IPS-18c (cell line): Measurements from ENCODE around the gene ERBIN.
"Not testable (repeated sequence)": the region's sequence is repeated elsewhere in the genome, so short reads cannot be mapped to it uniquely, and the experiment has no call there.

ENCODE experiments used
- H3K4me3 ChIP-seq: 2 replicates; pipeline ENCODE4 v1.7.0; 2013; ENCODE audit warnings: low read depth, mild to moderate bottlenecking, low read length, moderate library complexity; ENCODE audit not compliant: insufficient read depth
- H3K9me3 ChIP-seq: one replicate; pipeline ENCODE4 v1.6.1; 2013; ENCODE audit warnings: mild to moderate bottlenecking, low read length, moderate library complexity; ENCODE audit not compliant: control insufficient read depth, insufficient read depth

Gene ERBIN

DNA sequence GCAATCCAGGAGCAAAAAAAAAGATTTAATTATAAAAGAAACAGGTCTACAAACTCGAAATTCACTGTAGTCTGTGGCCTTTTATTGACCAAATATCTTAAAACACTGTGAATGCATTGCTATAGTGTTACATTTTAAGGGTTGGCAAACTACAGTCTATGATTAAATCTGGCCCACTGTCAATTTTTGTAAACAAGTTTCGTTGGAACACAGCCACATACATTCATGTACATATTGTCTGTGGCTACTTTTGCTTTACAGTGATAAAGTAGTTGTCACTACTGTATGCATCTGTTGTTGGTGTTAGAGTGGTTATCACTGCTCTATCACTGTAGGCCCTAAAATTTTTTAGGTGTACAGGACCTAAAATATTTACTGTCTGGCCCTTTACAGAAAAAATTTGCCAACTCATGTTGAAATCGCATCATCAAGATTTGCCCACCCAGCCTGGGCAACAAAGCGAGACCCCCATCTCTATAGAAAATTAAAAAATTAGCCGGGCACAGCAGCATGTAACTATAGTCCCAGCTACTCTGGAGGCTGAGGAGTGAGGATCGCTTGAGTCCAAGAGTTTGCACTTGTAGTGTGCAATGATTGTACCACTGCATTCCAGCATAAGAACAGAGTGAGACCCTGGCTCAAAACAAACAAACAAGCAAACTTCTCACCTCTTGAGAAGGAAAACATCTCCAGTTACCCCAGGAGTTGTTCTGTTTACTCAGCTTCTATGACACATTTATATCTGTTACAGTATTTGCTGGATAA lies 89.0 kb downstream of the ERBIN start:
- no peak overlapping the region for H3K4me3 ChIP-seq
- H3K9me3 ChIP-seq: no peaks in the 10 kb centered on the region

DNA sequence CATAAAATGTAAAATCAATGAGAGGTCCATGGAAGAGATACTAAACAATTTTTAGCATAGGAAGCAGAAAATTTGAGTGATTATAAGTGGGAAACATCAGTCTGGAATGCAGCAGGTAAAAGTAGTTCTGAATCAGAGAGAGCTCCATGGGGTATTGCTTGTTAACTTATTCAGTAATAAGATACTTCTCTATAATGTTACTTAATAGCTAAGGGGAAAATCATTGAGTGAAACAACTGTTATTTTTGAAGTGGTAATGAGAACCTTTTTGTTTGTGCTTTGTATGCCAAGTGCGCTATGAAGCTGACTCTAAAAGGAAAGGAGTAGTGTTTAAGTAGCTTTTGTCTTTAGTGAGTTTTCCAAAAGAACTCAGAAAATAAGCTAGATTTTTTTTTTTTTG lies 95.2 kb downstream of the ERBIN start:
- Histone ChIP-seq H3K9me3 (no peaks in the 10 kb centered on the region), H3K4me3 (no peak overlapping the region)

DNA sequence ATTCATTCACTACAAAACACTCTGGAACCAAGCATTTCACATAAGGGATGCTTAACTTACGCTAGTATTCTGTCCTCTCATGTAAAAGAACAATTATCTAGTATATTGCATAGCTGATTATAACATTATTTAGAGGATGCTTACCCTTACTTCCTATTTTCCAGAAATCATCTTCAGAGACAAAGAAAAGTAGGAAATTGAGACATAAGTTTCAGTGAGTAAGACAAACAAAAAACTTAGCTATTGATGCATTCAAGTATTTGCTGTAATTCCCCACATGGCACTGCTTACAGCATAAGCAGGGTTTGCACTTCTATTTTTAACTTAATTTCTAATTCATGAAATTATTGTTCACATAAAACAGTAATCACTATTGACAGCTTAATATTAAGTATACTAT lies 112.9 kb downstream of the ERBIN start:
- no peaks in the 10 kb centered on the region for H3K9me3 ChIP-seq
- H3K4me3 ChIP-seq: no peak overlapping the region

DNA sequence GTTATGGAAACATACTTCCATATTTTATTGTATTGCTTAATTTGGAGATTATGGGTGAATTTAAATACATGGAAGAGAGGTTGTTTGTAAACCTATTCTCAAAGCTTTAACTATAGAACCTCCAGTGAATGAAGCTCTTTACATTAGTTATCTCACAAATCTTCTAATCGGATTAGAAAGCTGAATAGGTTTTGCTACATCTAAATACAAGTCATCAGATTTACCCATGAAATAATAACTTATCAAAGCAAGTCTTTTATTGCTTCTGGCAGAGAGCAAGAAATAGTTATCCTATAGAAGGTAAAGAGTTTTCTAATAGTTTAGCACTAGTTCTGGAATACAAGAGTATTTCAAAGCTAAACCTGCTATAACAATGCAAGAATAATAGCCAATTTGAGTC lies 113.3 kb downstream of the ERBIN start:
- no peak overlapping the region for H3K4me3 ChIP-seq
- no peaks in the 10 kb centered on the region for H3K9me3 ChIP-seq

DNA sequence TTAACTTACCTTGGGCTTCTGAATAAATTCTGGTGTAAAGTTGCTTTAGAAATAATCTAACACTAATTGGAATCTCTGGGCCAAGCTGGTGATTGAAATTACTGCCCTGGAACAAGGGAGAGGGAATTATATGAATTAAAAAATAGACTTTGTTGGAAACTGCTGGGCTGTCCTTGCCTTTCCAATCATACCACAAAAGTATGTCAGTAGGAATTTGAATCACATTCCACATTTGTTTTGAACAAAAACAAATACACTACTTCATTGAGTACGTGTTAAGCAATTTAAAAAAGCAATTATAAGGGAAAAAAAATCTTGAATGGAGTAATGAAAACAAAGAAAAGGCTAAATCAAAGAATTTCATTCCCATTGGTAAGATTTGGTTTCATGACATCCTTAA lies 115.3 kb downstream of the ERBIN start:
- no peaks in the 10 kb centered on the region for H3K9me3 ChIP-seq
- no peak overlapping the region for H3K4me3 ChIP-seq

DNA sequence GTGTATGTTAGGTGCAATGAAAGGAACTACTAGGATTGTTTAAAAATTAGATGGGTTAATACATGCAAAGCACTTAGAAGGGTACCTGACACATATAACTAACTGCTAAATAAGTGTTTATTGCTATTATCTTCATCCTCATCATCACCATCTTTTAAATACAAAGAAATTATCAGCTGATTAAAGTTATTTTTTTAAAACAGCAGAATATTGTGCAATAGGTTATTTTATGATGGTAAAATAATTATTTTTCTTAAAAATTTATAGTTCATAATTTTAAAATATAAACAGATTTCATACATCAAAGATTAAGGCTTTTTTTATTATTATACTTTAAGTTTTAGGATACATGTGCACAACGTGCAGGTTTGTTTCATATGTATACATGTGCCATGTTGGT lies 130.9 kb downstream of the ERBIN start:
- H3K9me3 ChIP-seq: no peaks in the 10 kb centered on the region
- H3K4me3 ChIP-seq: no peak overlapping the region

DNA sequence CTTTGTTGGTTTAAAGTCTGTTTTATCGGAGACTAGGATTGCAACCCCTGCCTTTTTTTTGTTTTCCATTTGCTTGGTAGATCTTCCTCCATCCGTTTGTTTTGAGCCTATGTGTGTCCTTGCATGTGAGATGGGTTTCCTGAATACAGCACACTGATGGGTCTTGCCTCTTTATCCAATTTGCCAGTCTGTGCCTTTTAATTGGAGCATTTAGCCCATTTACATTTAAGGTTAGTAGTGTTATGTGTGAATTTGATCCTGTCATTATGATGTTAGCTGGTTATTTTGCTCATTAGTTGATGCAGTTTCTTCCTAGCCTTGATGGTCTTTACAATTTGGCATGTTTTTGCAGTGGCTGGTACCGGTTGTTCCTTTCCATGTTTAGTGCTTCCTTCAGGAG lies 134.9 kb downstream of the ERBIN start:
- H3K4me3 ChIP-seq, H3K9me3 ChIP-seq: not testable (repeated sequence)

DNA sequence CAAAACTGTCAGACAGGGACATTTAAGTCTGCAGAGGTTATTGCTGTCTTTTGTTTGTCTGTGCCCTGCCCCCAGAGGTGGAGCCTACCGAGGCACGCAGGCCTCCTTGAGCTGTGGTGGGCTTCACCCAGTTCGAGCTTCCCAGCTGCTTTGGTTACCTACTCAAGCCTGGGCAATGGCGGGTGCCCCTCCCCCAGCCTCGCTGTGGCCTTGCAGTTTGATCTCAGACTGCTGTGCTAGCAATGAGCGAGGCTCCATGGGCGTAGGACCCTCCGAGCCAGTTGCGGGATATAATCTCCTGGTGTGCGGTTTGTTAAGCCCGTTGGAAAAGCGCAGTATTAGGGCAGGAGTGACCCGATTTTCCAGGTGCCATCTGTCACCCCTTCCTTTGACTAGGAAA lies 136.7 kb downstream of the ERBIN start:
- not testable (repeated sequence) for H3K9me3 ChIP-seq, H3K4me3 ChIP-seq

DNA sequence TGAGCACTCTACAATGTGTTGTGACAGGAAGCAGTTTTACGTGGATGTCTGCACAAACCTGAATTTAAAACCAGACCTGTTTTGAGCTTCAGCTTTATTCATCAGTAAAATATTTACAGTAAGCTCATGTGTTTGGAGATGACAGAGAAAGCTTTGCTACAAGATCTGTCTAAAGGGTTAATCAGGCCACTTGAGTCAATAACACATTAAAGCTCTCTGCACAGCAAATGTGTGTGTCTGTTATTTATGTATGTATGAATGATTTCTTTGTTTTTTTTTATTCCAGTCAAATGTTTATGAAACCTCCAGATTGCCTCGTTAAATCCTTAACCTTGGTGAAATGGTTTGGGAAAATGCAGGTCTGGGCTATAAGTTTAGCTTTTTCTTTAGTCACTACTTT lies 140.5 kb downstream of the ERBIN start:
- no peak overlapping the region for H3K4me3 ChIP-seq
- no peaks in the 10 kb centered on the region for H3K9me3 ChIP-seq

DNA sequence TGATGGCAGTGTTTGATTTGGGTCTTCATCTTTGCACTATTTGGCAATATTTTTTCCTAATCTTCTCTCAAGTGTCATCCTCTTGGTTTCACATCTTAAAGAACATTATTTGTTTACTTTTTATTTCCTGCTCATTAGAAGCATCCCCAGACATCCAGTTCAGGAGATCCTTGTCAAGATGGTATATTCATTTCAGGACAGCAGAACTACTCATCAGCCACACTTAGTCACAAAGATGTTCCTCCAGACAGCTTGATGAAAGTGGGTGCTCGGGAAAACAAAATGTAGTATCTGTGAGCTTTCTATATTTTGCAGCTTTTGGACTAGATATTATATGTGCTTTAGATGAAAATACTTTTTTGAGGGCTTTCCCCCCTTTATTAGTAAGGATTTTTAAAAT lies 145.7 kb downstream of the ERBIN start:
- no peaks in the 10 kb centered on the region for H3K9me3 ChIP-seq
- H3K4me3 ChIP-seq: no peak overlapping the region

DNA sequence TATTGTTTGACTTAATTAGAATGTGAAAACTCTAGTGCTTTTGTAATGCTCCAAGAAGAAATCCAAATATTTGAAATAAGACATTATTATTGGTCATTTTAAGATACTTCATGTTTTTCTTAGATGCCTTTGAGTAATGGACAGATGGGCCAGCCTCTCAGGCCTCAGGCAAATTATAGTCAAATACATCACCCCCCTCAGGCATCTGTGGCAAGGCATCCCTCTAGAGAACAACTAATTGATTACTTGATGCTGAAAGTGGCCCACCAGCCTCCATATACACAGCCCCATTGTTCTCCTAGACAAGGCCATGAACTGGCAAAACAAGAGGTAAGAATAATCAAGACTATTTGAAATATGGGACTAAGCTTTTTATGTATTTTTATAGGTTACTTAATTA lies 148.5 kb downstream of the ERBIN start:
- H3K9me3 ChIP-seq: no peaks in the 10 kb centered on the region
- no peak overlapping the region for H3K4me3 ChIP-seq

DNA sequence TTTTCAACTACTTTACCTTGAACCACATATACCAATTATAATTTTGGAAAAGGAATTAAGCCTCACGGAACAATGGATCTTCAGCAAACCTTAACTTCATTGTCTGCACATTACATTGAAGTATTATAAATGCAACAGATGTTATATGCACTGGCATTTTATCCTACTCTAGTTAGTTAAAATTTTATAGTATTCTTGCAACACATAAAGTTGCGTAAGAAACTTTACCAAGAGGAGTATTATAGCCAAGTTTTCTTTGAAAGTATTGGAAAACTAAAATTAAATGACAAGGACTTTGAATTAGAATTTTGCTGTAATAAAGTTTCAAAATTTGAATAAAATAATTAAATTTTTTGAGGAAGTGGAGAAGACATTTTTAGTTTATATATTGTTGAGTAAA lies 154.3 kb downstream of the ERBIN start:
- H3K9me3 ChIP-seq: no peaks in the 10 kb centered on the region

DNA sequence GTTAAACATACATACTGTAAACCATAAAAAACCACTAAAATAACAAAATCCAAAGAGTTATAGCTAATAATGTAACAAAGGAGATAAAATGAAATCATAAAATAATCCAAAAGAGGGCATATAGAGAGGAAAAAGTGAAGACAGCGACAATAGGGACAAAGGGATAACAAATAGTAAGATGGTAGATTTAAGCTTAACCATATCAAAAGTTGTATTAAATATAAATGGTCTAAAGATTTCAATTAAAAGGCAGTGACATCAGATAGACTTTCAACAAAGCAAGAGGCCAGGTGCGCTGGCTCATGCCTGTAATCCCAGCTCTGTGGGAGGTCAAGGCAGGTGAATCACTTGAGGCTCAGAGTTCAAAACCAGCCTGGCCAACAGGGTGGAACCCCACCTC lies 163.0 kb downstream of the ERBIN start:
- Histone ChIP-seq H3K4me3 (no peak overlapping the region), H3K9me3 (no peaks in the 10 kb centered on the region)

More for the DNA sequence above, 154.3 kb downstream of the ERBIN start:
- no peak overlapping the region for H3K4me3 ChIP-seq

DNA sequence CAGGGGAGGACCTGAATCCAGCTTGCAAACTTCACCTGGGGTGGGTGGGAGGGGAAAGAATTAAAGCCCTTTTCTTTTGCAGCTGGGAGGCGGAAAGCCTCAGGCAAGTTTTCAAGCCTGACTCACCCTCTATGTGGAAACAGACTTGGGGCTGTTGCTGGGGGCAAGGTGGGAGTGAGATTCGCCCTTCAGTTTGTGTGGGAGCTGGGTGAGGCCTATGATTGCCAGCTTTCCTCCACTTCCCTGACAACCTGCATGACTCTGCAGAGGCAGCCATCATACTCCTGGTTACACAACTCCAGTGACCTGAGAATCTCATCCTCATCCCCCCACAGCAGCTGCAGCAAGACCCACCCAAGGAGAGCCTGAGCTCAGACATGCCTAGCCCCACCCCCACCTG lies 174.5 kb downstream of the ERBIN start:
- peaks cover 2% of the 10 kb centered on the region for H3K9me3 ChIP-seq

DNA sequence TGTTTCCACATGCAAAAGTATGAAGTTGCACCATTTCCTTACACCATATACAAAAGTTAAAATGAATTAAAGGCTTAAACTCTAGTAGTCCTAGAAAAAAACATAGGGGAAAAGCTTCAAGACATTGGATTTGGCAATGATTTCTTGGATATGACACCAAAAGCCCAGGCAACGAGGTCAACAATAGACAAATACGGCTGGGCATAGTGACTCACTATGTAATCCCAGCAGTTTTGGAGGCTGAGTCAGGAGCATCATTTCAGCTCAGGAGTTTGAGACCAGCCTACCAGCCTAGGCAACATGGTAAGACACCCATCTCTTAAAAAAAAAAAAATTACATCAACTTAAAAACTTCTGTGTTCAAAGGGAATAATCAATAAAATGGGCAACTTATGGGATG lies 186.8 kb downstream of the ERBIN start:
- H3K9me3 ChIP-seq: no peaks in the 10 kb centered on the region
- H3K4me3 ChIP-seq: no peak overlapping the region

More for the DNA sequence above, 174.5 kb downstream of the ERBIN start:
- no peak overlapping the region for H3K4me3 ChIP-seq

DNA sequence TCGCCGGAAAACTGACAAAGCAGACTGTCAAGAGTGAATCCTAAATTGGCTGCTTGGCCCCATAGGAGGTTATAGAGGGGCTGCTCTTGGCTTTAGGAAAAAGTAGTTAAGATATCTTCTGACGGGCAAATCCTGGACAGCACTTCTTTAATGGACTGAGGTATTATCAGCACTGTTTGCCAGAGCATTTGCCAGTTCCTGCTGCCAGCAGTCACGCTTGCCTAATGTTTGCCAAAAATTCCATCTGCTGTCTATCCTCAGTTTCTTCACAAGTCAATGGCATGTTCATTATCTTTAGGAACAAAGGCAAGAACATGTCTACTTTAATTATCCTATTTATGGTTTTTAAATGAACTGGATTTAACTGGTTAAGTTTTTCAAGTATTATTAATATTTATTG lies 191.9 kb downstream of the ERBIN start:
- H3K4me3 ChIP-seq: no peak overlapping the region

DNA sequence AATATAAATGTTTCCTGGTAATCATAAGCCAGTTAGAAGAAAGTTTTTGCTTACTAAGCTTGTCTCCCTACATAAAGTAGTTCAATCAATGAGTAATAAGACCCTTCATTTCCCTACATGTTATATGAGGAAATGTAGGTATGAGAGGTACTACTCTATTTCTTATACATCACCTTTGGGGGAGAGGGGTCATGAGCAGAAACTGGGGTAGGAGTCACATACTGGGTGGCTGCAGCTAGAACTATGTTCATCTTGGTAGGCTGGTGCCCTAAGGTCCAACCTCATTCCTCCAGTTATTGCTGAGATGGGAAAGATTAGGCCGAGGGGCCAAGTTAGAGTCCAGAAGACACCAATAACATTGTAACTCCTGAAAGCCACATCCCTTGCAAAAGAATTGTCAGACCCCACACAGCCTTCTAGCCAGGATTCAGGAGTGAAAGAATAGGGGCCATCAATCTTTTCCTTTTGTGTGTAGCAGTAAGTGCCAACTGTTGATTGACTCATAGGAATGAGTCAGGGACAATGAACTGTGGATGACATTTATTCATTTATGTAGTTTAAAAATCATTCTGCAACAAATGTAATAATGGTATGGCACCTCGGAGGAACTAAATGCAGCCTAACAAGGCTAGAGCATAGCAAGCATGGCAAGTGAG lies 196.1 kb downstream of the ERBIN start:
- no peaks in the 10 kb centered on the region for H3K9me3 ChIP-seq

More for the DNA sequence above, 191.9 kb downstream of the ERBIN start:
- no peaks in the 10 kb centered on the region for H3K9me3 ChIP-seq

DNA sequence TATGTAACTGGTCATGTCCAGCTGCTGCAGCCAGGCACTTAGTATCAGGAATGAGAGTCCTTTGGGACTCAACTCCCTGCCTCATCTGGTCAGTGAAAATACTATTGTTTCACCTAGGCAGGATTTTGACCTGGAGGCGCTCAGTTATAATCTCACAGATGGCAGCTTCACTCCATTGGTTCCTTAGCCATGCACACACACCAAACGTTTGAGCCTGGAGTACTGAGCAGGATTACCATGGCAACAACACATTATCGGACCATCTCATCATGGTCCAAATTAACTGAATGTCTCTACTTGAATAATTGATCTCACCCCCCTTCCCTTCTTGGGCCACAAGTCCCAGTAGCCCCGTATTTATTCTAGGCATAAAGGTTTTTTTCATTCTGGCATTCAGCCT lies 202.8 kb downstream of the ERBIN start:
- H3K9me3 ChIP-seq: peaks cover 3% of the 10 kb centered on the region
- no peak overlapping the region for H3K4me3 ChIP-seq

More for the DNA sequence above, 196.1 kb downstream of the ERBIN start:
- no peak overlapping the region for H3K4me3 ChIP-seq

DNA sequence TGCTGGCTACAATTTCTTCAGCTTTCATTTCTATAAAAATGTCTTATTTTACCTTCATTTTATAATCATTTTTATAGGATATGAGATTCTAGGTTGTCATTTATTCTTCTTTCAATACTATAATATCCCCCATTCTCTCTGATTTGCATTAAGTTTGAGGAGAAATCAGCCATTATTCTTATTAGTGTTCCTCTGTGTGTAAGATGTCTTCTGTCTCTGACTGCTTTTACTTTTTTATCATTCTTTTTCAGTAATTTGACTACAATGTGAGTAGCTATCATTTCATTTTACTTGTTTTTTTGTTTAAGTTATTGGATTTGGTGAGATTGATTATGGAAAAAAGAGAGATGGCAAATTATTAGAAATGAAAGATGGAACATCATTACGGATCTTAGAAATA lies 204.1 kb downstream of the ERBIN start:
- Histone ChIP-seq H3K4me3 (no peak overlapping the region), H3K9me3 (peaks cover 3% of the 10 kb centered on the region)
